GM18499 (cell line): Measurements from ENCODE around the gene SNRNP35.
"Not testable (repeated sequence)": the region's sequence is repeated elsewhere in the genome, so short reads cannot be mapped to it uniquely, and the experiment has no call there.

Source experiments
- ATAC-seq: cut with Tn5 transposase; IDR thresholded peaks from one replicate; pipeline ENCODE4 v1.9.1; 2021; ENCODE audit warnings: moderate number of reproducible peaks; ENCODE audit not compliant: insufficient read depth, unreplicated experiment

The SNRNP35 gene

DNA sequence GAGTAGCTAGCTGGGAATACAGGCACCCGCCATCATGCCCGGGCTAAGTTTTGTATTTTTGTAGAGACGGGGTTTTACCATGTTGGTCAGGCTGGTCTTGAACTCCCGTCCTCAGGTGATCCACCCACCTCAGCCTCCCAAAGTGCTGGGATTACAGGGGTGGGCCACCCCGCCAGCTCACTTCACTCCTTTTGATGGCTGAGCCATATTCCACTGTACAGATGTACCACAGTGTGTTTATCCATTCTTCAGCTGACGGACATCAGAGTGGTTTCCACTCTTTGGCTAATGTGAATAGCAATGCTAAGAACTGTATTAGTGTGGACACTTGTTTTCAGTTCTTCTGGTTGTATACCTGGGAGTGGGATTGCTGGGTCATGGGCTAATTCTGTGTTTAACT is 29.5 kb downstream of the SNRNP35 start:
- ATAC-seq: no peak

DNA sequence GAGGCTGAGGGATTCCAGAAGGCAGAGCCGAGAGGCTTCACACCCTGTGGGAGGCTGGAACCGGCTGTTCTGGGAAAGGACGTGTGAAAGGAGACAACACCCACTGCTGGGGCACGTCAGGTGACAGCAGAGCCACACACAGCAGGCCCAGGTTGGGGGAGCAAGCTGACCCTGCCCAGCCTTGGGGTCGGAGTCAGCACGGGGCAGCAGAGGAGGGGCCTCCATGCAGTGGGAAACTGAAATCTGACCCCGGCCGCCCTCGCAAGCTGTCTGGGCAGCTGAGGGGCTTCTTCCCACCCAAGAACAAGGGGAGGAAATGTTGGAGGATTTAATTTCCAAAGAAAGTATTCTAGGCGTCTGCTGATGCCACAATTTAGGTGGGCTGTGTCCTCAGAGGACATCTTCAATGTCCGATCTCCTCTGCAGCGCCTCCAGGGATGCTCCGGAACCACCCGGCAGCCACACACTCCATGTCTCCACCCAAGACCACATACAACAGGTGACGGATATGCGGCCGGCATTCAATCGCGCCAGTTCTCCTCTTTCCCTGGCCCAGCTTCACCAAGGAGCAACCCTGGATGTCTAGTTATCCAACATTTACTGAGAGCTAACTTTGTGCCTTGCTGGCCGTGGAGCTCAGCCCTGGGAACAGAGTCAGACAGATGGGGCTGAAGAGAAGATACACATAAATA is 30.7 kb downstream of the SNRNP35 start:
- ATAC-seq: no peak

DNA sequence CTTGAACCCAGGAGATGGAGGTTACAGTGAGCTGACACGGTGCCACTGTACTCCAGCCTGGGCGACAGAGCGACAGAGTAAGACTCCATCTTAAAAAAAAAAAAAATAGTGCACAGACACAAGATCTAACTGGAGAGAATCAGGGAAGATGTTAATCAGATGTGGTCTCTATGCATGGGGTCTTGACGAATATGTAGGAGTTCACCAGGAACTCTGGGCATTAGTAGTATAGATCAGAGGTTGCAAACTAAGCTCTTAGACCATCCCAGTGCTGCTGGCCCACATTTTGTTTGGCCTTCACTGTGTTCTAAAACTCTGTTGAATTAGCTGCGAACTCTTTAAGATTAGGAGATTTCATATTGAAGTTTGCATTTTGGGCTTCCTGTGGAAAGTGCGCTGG is 31.6 kb downstream of the SNRNP35 start:
- ATAC-seq: no peak

DNA sequence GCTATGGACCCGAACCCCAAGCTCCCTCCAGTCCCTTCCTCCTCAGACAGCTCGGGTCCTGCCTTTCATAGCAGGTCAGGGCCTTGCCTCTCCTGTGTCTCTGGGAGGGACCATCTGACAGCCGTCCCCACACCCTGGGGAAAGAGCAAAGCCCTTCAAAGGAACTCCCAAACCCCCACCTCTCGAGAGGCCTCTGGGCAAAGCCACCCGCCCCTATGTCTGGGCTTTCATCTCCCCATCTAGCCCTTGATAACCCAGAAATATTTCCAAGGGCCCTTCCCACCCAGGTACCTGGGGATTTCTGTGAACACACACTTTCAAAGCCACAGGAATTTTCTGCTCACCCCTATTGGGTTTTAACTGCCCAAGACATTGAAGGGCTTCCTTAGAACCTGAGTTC is 32.1 kb downstream of the SNRNP35 start:
- no peak for ATAC-seq

GRCh38 chr12:123491056-123491455 is 33.1 kb downstream of the SNRNP35 start:
- no peak for ATAC-seq

DNA sequence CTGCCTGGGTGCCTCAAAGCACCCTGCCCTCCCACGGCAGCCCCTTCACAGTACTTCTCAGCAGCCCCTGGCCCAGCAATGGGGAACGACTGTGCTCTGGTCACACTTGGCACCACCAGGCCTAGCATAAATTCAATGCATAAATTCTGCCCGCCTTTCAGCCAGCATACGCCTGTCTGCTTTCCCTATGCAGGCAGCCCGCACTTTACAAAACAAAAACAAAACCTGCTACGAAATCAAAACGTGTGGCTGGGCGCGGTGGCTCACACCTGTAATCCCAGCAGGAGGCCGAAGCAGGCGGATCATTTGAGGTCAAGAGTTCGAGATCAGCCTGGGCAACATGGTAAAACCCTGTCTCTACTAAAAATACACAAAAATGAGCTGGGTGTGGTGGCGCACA is 33.5 kb downstream of the SNRNP35 start:
- ATAC-seq: no peak

GRCh38 chr12:123492339-123493039 is 34.5 kb downstream of the SNRNP35 start:
- not testable (repeated sequence) for ATAC-seq

GRCh38 chr12:123494124-123494851 is 36.3 kb downstream of the SNRNP35 start:
- no peak for ATAC-seq

DNA sequence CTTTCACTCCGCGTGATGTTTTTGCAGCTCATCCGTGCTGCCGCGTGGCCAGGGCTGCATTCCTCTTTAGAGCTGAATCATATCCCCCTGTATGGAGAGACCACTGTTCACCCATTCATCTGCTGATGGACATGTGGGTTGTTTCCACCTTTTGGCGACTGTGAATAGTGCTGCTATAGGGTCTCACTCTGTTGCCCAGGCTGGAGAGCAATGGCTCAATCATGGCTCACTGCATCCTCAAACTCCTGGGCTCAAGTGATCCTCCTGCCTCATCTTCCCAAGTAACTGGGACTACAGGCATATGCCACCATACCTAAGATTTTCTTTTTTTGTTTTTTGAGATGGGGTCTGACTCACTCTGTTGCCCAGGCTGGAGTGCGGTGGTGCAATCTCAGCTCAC is 39.1 kb downstream of the SNRNP35 start:
- no peak for ATAC-seq

- no peak for ATAC-seq
These were observed 40.3 kb downstream of the SNRNP35 start for GRCh38 chr12:123498126-123498825.

DNA sequence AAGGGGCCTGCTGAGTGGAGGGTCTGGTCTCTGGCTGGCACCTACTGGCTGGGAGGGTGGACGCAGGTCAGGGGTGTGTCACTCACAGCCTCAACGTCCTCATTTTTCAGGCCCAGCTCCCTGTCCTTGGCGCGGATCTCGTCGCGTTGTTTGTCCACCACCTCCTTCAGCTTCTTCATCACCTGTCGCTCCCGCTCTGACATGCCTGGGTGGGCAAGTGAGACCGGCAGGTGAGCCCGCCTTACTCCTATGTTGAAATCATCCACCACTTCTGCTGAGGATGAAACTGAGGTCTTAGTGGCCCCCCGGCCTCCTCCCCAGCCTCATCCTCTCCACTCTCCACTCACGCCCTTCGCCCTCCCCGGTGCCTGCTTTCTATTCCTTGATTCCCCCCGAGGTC is 41.4 kb downstream of the SNRNP35 start:
- ATAC-seq: no peak

DNA sequence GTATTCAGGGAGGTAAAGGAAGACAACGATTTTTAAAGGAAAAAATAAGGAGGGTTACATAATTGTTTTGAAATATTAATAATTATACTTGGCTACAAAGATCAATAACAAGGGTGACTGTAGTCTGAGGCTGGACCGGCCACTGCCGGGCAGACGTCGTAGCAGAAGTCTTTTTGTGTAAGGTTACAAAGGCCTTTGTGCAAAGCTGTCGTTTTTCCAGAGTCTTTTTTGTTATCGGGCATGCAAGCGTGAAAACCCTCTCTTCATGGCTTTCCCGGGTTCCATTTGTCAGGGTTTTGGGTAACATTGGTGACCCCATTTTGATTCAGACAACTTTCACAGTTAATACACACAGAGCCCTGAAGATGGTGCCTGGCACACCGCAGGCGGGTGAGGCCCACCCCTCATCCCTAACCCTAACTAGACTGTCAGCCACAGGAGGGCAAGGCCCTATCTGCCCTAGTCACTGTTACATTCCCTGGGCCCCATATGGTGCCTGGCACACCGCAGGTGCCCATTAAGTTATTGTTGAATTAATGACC is 44.3 kb downstream of the SNRNP35 start:
- ATAC-seq: no peak

DNA sequence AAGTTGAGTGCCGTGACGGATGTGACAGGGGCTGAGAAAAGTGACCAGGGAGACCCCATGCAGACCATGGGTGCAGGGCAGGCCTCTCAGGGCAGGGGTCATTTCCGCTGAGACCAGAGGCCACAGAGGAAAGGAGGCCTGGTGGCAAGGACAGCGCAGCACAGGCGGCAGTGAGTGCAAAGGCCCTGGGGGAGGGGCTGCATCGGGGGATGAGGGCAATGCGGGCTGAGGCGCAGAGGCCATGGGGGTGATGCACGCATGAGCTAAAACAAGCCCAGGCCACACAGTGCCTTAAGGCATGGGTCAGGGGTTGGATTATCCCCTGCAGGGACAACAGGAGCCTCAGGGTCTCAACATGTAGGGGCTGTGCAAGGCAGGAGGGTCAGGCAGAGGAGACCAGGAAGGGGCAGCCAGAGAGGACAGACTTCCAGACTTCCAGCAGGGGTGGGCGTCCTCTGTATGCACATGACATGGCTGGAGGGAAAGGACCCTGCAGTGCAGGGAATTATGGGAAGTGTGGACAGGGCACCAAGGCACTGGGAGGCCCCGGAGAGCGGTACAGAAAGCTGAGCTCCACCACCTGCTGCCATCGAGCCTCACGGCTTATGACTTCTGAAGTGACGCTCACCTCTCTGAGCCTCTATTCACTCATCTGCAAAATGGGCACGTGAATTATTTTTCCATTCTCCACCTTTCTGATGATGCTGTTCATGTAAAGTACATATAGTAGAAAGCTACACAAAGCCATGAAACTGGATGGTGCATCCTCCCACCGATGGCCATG is 48.3 kb downstream of the SNRNP35 start:
- ATAC-seq: no peak

- no peak for ATAC-seq
These were observed 48.9 kb downstream of the SNRNP35 start for GRCh38 chr12:123506843-123507236.

GRCh38 chr12:123512838-123513665 is 55.1 kb downstream of the SNRNP35 start:
- no peak for ATAC-seq

- ATAC-seq: no peak
These were observed 55.9 kb downstream of the SNRNP35 start for GRCh38 chr12:123513805-123514204.

- not testable (repeated sequence) for ATAC-seq
These were observed 56.8 kb downstream of the SNRNP35 start for GRCh38 chr12:123514582-123515221.

DNA sequence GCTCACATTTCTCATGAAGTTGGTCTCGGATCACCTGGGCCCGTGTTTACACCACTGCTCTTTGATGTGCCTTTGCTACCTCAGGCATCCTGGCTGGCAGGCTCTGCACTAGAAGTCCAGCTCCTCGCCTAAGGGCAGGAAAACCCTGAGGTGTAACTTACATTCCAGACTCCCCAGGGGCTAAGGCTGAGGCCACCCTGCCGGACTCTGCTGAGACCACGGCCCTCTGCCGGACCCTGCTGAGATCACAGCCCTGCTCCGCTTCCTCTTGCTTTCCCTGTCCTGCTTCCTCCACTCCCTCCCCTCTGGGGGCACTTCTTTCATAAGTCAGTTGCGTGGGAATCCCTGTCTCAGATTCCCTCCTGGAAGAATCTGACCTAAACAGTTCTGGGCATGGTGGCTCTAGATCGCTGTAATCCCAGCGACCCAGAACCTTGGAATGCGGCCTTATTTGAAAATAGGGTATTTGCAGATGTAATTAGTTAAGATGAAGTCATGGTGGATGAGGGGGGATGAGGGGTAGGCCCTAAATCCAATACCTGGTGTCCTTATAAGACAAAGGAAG is 58.4 kb downstream of the SNRNP35 start:
- ATAC-seq: no peak
